KG1 (cell line): Measurements from ENCODE around the gene TUBD1.
"Not testable (repeated sequence)": the region's sequence is repeated elsewhere in the genome, so short reads cannot be mapped to it uniquely, and the experiment has no call there.

ENCODE experiments used
- DNase-seq: peaks from one replicate; lab custom pipeline; 2025; lab: John Stamatoyannopoulos, UW

The TUBD1 gene, protein sequence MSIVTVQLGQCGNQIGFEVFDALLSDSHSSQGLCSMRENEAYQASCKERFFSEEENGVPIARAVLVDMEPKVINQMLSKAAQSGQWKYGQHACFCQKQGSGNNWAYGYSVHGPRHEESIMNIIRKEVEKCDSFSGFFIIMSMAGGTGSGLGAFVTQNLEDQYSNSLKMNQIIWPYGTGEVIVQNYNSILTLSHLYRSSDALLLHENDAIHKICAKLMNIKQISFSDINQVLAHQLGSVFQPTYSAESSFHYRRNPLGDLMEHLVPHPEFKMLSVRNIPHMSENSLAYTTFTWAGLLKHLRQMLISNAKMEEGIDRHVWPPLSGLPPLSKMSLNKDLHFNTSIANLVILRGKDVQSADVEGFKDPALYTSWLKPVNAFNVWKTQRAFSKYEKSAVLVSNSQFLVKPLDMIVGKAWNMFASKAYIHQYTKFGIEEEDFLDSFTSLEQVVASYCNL

DNA sequence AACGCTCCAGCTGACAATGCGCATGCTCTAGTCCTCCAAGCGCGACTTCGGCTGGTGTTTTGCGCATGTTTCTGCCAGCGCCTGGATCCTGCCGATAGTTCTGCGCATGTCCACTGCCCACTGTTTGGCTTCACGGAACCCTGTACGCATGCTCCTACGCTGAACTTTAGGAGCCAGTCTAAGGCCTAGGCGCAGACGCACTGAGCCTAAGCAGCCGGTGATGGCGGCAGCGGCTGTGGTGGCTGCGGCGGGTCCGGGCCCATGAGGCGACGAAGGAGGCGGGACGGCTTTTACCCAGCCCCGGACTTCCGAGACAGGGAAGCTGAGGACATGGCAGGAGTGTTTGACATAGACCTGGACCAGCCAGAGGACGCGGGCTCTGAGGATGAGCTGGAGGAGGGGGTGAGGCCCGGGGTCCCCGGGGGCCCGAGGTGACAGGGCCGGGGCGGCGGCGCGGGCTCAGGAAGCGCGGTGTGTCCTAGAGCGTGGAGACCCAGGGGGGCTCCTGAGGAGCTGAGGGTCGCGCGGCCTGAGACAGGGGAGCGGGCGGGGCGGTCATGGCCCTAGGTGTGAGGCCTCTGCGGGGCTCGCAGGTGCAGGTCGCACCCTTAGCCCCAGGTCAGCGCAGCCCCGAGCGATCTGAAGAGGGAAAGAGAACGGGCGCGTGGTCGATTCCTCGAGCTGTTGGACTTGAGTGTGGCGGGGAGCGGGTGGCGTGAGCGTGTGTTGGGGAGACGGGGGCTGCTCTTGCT, at the start of gene TUBD1, which contains the start of gene RPS6KB1:
TSS of gene TUBD1 (minus strand) at position 20 of the 752 bp plus-strand sequence. CDS start 1,941 bp downstream, outside the sequence.
TSS of gene RPS6KB1 (plus strand) at position 198 of the 752 bp plus-strand sequence. CDS start at position 262, 64 bp downstream.
- peak; percentile 86 for DNase-seq

DNA sequence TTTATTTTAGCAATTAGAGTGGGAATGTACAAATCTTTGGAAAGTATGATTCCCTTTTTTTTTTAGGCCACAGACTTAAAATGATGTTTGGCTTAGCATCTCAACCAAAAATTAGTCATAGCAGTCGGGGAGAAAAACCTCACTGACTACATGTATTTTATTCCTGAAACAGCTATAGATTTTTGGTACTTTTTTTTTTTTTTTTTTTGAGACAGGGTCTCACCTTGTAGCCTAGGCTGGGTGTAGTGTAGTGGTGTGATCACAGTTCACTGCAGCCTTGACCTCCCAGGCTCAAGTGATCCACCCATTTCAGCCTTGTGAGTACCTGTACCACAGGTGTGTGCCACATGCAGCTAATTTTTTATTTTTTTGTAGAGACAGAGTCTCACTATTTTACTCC, 48.4 kb upstream of the TUBD1 start:
- DNase-seq: no peak

DNA sequence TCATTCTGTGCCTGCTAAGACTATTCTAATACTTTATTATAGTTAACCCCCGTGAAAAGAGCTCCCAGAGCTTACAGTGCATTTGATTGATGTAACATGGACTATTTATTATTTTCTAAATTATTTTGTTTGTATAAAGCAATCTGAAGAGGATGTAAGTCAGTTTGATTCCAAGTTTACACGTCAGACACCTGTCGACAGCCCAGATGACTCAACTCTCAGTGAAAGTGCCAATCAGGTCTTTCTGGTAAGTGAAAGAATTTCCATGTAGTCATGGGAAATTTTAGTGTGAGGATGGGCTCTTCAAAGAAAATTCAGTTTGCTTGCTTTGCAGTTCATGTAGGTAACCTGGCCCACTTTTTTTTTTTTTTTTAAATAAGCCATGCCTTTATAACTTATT, 48.0 kb upstream of the TUBD1 start:
- not testable (repeated sequence) for DNase-seq

DNA sequence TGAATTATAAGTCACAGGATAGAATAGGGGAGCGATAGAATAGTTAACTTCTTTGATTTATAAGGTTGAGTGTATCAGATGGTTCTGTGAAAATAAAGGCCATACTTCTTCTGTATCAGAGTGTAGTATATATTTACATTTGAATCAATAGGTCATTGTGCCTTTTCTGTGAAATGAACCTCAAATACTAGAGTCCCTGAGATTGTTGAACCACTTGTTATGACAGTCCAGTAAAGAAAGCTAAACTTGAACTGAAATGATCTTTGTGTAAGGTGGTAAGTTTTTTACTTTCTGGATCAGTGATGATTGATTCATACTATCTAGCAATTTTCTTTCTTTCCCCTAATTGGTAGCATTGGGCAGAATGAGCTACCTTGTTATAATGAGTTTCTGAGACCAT, 40.6 kb upstream of the TUBD1 start:
- not testable (repeated sequence) for DNase-seq

DNA sequence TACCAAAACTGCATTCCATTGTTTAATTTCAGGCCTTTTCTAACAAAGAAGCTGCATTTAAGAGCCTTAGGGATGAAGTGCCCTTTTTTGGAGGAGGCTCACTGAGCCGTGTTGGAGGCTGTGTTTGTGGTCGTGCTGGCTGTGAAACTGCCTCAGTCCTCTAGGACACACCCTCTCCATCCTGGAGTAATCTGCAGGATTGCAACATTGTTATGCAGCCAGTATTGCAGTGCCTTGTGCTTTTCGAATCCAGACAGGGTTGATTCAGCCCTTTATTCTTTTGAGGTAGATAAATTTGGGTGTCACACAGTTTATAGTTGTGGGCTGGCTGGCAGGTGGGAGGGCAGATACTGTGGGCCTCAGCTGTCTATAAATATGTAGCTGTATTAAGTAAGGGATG, 38.0 kb upstream of the TUBD1 start:
- not testable (repeated sequence) for DNase-seq

DNA sequence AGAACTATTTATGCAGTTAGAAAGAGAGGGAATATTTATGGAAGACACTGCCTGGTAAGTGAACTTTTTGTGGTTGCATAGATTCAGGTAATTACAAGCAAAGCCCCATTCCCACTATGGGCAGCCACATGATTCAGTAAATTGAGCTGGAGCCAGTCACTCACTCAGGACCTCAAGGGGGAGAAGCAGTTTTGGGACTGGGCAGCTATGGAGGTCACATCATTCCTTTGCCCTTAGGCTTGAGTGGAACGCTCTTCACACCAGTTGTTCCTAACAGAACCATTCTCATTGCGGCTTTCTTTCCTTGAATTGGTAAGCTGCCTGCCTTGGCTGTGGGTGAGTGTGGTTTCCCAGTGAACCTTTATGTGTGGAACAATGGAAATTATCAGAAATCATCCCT, 37.4 kb upstream of the TUBD1 start:
- not testable (repeated sequence) for DNase-seq

DNA sequence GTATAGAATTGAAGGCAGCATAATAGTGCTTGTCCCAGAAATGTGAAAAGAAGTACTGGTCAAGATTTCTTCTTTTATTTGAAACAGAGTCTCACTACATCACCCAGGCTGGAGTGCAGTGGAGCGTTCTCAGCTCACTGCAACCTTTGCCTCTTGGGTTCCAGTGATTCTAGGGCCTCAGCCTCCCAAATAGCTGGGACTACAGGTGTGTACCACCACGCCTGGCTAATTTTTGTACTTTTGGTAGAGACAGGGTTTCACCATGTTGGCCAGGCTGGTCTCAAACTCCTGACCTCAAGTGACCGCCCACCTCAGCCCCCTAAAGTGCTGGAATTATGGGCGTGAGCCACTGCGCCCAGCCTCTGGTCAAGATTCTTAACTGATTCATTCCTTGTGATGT, 27.9 kb upstream of the TUBD1 start:
- not testable (repeated sequence) for DNase-seq

DNA sequence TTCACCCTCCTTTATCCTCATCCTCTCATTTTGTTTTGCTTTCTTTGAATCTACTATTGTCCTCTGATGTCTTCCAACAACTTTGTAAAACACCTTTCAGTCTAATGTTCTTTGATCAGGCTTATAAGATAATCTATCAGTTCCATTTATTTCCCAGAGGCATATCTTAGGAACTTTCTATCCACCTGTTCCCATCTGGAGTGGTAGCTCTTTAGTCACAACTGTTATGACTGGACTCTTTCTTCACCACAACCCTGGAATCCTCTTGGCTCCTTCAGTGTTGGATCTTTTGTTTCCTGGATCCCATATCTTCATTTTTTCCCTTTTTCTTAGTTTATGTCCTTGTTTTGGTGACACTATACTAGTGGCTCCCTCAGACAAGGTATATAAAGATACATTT, 23.7 kb upstream of the TUBD1 start:
- no peak for DNase-seq

DNA sequence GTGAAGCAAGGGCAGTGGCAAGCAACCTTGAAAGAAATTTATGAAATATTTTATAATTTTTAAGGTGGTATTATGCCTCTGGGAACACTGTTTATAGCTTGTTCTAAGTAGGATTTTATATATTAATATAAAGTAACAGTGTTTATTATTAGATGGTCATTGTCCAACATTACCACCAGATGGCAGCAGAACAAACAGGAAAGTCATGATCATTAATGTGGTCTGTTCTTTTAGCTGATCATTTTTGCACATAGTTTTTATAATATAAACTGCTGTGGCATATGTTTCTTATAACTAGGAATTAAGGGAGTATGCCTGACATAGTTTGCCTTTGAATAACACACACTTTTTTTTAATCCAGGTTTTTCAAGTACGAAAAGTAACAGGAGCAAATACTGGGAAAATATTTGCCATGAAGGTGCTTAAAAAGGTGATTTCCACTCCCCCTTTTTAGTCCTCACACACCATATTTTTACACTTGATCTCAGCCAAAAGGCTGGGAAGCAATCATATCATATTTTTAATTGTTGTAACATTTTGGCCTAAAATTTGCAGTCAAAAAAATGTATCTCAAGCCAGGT, 21.6 kb upstream of the TUBD1 start:
- DNase-seq: no peak

DNA sequence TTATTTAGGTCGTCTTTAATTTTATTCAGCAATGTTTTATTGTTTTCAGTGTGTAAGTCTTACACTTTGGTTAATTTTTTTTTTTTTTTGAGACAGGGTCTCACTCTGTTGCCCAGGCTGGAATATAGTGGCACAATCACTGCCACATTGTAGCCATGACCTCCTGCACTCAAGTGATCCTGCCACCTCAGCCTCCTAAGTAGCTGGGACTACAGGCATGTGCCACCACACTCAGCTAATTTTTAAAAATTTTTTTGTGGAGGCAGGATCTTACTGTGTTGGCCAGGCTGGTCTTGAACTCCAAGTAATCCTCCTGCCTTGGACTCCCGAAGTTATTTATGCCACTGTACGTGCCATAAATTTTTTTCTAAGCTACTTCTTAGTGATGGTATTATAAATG, 14.7 kb upstream of the TUBD1 start:
- no peak for DNase-seq

DNA sequence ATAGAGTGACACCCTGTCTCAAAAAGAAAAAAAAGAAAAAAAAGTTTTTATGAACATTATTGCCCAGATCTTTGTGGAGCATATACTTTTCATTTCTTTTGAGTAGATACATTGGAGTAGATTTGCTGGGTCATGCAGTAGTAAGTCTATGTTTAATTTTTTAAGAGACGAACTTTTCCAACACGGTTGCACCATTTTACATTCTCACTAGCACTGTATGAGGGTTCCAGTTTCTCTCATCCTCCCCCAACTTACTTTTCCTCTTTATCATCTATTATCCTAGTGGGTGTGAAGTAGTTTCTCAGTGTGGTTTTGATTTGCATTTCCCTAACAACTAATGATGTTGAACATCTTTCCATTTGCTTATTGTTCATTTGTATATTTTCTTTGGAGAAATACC, 10.7 kb upstream of the TUBD1 start:
- no peak for DNase-seq

DNA sequence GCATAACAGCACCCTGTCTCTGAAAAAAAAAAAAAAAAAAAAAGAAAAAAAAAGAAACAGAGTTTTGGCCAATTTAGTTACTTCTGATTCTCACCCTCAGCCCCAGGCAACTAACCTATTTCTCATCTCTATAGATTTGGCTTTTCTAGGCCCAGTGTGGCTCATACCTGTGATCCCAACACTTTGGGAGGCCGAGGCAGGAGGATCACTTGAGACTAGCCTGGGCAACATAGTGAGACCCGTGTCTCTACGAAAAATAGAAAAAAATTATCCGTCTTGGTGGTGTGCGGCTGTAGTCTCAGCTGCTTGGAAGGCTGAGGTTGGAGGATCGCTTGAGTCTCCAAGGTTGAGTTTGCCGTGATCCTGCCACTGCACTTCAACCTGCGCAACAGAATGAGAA, 8.9 kb upstream of the TUBD1 start:
- no peak for DNase-seq

DNA sequence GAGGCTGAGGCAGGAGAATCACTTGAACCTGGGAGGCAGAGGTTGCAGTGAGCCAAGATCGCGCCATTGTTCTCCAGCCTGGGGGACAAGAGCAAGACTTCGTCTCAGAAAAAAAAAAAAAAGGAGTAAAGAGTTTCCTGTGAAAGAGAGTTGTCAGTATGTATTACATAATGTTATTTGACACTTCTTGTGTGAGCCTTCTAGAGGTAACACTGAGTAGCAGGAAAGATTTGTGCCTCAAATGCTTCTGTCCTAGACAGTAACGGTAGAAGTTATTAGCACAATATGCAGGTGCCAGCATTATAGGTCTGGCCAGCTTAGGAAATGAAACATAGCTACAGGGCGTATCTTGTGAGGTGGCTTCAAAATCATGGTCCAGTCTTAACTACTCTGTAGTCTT, 6.4 kb upstream of the TUBD1 start:
- no peak for DNase-seq

DNA sequence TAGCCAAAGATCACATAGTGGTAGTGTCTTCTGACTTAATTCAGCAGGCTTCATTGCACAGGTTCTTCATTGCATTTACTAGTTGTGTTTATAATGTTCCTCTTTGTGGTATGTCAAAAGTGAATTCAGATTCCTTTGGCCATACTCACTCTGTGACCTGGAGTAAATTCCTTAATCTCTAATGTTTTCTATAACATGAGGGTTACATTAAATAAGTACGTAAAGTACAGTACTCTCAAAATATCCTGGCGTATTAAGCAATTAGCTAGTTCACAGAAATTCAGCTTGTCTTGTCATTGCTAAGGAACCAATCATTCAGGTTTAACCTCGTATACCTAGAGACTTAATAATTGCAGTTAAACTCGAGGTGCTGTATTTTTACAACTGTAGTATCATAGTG, 4.3 kb upstream of the TUBD1 start:
- DNase-seq: no peak

DNA sequence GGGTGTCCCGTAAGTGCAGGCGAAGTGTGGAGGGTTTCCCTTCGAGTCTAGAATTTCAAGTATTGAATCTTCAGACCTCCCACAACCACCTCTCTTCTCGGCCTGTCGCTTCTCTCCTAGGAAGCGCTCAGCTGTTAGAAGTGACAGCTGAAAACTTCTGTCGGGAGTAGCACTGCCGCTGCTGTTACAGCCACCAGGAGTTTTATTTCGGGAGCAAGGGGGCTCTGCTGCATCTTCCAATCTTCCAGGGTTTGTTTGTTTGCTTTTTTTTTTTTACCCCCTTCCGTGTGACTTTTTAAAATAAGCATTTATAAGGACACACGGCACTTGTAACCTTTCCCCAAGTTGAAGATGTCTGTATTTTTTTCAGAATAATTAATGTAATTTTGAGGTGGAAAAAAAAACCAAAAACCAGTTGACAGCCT, 945 bp upstream of the TUBD1 start:
- no peak for DNase-seq

DNA sequence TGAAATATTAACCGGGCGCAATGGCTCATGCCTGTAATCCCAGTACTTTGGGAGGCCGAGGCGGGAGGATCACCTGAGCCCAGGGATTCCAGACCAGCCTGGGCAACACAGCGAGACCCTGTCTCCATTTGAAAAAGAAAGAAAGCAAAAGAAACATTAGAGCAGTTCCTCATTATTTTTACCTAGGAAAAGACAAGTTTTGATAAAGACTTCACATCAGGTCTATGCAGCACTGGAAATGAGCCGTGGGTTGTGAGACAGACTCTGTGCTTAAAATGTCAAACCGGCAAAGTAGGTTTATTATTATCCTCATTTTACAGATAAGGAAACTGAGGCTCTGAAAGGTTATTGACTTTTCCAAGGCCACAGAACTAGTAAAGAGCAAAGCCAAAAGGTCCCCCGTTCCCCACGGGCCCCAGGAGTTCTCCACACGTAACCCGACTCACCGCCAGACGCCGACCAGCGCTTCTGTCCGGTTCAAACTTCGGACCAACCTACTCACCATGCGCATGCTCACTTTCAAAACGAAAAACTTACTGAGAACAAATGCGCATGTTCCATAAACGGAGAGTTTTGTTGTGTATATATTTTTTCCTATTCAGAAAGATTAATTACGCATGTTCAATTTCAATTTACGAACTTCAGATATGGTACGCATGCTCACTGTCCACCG, 356 bp downstream of the TUBD1 start:
- DNase-seq: no peak

DNA sequence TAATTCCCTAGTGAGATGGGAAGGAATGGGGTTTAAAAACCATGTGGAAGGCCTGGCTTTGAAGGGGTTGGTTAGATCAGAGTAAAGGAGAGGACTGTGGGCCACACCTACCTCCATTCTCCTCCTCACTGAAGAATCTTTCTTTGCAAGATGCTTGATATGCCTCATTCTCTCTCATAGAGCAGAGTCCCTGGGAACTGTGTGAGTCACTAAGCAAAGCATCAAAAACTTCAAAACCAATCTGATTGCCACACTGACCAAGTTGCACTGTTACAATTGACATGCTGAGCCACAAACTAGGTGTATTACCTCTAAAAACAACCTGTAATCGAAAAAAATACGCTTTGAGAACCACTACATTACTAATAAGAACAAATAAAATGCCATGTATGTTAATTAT, 2.0 kb downstream of the TUBD1 start:
- DNase-seq: no peak

DNA sequence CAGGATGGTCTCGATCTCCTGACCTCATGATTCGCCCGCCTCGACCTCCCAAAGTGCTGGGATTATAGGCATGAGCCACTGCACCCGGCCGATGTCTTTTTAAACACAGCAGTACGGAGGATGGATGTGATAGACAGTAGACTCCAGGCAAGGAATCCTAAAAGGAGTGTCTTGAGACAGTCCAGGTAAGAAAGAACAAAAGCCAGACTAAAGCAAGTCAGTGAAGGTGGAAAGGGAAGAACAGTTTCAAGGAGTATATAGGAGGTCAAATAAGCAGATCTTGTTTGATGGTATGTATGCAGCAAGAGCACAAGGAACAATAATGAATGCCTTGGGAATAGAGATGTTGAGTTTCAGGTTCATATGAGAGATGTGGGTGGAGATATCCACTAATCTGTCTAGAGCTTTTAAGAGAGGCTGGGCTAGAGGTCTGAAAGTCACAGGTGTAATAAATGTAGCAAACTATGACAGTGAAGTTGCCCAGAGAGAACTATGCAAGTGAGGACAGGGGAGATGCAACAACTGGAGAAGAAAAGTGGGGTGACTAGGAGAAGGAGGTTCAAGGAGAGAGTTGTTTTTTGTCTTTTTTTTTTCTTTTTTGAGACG, 4.5 kb downstream of the TUBD1 start:
- DNase-seq: no peak

DNA sequence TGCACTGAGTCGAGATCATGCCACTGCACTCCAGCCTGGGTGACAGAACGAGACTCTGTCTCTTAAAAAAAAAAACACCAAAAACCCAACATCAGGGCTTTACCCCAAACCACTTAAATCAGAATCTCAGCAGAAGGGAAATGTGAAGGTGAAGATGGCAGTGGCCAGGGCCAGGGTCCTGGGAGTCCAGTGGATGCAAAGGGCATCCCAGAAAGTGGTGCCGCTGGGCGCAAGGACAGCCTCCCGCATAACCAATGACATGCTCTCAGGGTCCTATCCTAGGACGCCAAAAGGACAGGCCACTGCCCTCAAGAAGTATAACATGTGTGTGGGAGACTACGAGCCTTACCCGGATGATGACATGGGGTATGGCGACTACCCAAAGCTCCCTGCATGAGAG, 7.9 kb downstream of the TUBD1 start:
- no peak for DNase-seq

DNA sequence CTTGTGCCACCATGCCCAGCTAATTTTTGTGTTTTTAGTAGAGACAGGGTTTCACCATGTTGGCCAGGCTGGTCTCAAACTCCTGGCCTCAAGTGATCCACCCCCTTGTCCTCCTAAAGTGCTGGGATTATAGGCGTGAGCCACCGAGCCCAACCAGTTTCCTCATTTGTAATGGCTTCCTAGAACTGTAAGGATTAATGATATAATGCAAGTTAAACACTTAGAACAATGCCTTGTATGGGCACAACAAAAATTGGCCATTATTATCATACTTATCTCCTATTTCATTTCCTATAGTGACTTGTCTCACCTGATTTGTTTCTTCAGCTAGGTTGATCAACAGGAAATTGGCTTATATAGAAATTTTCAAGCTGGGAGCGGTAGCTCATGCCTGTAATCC, 14.1 kb downstream of the TUBD1 start:
- DNase-seq: no peak

DNA sequence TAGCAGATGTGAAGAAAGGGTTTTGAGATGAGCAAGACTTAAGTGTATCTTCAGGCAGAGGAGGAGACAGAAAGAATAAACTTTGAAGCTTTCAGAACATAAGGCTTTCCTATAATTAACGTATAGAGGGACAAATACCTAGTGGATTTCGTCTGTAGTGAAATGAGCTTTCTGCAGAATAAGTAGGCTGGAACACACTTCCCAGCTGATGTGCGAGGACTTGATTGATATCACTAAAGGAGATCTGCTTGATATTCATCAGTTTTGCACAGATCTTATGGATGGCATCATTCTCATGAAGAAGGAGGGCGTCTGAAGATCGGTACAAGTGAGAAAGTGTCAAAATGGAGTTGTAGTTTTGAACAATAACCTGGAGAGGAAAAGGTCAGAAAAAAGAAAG, 14.8 kb downstream of the TUBD1 start:
- DNase-seq: no peak

DNA sequence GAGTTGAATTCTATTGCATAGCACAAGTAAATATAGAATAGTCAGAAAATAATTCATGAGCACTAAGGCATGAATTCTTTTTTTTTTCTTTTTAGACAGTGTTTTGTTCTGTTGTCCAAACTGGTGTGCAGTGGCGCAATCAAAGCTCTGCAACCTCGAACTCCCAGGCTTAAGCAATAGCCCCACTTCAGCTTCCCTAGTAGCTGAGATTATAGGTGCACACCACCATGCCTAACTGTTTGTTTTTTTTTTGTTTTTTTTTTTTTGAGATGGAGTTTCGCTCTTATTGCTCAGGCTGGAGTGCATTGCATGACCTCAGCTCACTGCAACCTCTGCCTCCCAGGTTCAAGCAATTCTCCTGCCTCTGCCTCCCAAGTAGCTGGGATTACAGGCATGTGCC, 16.6 kb downstream of the TUBD1 start:
- DNase-seq: no peak
